Mucosa of gallbladder (tissue), 1 donor: ENCODE data around the gene C3orf20. TPM values are rescaled to one million over a fixed set of nuclear protein-coding genes. Genes with fewer than 3 reads are reported as not detected.

Experiments used
- DNase-seq: peaks from one replicate; pipeline ENCODE4 v3.0.0-alpha.2; 2020; ENCODE audit warnings: low spot score
- total RNA-seq: library from RNA; stranded (reverse); gene quantifications from one replicate; pipeline ENCODE4 v1.2.1, GENCODE V29; 2021
- donor health status: DM: no; HTN: no; CAD: no.

The C3orf20 gene
- not detected for total RNA-seq

DNA sequence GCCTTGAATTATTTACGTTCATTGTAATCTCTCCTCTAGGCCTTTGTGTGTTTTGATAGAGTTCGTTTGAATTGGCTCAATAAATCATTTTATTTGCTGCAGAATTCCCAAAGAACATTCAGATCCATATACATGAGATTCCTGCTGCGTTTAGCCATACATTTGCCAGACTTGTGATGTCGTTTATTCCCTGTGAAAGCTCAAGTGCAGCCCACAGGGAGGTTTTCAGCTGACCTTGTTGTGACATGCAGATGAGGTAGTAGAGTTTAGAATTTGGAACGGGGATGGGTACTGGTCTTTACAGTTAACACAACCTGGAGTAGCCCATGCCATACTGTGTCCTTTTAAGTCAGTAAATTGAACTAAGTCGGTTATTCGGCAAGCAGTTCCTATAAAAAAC lies at the start of gene C3orf20:
TSS of gene C3orf20 (plus strand) at position 301 of the 400 bp plus-strand sequence. CDS start 7,573 bp downstream, outside the sequence.
- DNase-seq, result no peak

DNA sequence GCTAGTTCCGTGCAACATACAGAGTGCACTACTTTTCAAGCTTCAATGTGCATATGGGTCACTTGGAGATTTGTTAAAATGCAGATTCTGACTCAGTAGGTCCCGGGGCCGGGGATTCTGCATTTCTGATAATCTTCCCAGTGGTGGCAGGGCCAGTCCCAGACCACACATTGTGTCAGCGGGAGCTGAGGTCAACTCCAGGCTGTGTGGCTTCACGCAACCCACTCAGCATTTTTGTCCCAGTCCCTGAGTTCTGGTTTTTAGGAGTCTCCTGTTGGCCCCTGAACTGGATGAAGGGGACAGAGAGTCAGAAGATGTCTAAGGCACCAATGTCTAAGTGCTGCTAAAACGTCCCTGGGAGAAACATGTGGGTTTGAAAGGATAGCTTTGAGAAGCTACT lies 49.5 kb upstream of the C3orf20 start:
- no peak for DNase-seq

GRCh38 chr3:14627815-14628214 lies 47.1 kb upstream of the C3orf20 start:
- DNase-seq, result no peak

- no peak for DNase-seq
Measured at GRCh38 chr3:14628406-14628805, 46.5 kb upstream of the C3orf20 start.

- DNase-seq, result no peak
Measured at GRCh38 chr3:14630404-14631100, 44.4 kb upstream of the C3orf20 start.

DNA sequence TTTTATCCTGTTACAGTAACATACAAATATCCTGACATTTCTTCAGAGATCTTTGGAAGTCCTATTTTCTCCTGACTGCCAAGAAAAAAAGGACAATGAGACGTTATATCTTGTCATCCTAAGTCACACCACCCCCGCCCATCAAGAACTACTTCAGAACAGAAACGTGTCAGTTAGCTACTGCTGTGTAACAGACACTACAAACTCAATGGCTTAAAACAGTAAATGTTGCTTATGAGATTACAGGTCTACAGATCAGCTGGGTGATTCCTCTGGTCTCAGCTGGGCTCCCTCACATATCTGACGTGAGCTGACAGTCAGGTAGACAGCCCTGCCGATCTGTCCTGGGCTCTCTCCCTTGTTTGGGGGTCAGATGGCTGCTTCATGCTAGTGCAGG lies 43.8 kb upstream of the C3orf20 start:
- no peak for DNase-seq

DNA sequence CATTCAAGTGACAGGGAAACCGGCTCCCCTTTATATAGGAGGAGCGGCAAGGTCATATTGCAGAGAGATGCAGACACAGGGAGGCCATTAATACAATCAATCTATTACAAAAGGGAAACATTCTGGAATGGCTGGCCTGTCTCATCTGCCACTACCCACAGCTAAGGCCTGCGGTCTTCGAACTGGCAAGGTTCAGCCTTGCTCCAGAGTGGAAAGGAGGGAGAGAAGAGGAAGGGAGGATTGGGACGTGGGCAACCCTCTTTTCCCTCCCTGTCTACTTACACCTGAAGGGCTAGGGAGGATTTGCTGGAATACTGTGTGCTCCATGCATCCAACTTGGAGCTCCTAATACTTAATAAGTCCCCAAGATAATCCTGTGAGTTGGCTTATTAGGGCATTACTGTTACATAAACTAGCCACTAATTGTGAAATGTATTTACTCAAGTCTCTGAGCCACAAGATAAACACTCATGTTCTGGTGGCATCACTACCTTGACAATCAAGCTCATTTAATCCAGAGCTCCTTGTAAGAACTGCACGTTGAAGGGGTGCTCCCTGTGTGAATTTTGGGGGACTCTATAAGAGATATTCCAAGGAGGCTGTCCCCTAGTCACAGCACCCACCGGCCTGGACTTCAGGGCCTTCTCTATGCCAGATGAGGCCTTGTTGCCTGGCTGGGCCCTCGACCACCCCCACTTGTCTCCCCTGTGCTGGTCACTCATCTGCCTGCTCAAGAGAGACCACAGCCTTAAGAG lies 43.1 kb upstream of the C3orf20 start:
- DNase-seq, result no peak

- DNase-seq, result no peak
Measured at GRCh38 chr3:14632442-14632930, 42.5 kb upstream of the C3orf20 start.

DNA sequence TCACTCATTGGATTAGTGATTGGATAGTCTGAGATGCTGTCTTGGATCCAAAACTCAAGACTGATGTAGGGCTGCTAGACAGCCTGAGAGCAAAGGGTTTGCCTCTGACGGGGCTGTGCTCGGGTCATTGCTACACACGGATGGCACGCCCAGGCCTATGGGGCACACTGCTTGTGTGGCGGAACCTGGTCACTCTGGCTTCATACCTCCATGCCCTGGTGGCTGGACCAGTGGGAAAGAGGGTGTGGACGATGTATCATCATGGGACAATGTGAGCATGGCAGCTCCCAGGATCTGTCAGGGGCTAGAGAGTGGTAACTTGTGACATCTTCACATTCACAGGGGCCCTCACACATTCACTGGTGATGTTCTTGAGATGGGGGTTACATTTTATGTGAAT lies 41.5 kb upstream of the C3orf20 start:
- DNase-seq, result no peak

DNA sequence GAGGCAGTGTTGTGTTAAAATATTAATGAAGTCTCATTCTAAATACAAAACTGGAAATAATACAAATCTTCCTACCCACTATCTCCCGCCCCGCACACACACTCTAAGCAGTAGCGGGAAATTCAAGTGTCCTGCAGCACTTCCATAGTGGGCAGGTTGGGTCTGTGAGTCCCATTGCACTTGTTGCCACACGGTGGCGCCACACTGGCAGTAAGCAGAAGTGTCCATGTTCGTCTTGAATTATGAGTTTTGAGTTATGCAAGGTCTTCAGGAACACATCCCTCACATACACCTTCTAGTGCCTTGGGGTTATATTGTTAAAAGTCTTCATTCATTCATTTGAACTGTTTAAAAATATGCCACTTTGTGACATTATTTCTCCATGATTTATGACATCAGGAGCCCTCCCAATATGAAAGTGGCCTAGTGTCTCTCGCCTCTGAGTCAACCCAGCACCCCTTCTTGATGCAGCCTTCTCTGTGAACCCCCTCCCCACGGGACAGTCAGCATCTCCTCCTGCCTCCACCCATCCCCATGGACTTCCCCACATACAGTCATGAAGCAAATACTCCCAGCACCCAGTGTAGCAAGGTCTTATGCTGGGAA lies 41.0 kb upstream of the C3orf20 start:
- peak; percentile 38 for DNase-seq

DNA sequence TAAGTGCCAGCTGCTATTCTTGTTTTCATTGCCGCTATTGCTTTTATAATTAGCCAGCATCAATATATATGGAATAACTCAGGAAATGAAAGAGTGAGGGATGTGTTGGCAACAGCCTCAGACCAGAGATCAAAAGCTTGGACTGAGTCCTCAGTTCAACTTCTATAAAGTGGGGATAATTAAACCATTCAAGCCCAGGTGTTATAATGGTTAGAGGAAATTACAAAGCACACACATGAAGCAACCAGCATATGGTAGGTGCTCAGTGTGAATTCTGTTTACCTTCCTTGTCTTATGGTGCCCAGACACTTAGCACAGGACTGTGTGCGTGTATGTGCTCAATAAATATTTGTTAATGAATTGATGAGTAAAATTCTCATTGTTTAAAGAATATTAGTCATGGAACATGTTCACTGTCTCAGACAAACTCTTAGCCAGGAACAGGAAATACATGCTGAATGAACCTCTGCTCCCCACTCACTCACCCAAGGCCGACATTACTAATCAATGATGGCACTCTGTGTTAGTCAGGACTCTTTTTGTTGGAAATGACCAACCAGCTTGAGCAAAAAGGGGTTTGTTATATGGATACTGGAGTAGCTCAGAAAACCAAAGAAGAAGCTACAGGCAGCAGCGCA lies 40.1 kb upstream of the C3orf20 start:
- DNase-seq, result no peak

GRCh38 chr3:14636496-14637087 lies 38.3 kb upstream of the C3orf20 start:
- DNase-seq, result no peak

DNA sequence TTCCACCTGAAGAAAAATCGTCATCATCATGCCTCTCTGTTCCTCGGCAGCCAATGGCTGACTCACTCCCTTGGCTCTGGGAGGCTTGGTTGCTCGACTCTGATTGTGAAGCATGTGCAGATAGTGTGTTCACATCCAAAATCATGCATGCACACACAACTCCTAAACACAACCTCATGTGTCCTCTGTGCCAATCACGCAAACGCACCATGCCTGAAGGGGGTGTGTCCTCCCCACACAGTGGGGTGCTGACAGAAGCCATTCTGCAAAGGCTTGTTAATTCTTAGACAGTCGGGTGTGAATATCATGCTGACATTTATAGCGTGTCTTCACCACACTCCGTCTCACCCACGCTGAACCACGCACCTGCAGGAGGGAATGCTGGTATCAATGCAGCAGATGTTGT lies 34.8 kb upstream of the C3orf20 start:
- no peak for DNase-seq

DNA sequence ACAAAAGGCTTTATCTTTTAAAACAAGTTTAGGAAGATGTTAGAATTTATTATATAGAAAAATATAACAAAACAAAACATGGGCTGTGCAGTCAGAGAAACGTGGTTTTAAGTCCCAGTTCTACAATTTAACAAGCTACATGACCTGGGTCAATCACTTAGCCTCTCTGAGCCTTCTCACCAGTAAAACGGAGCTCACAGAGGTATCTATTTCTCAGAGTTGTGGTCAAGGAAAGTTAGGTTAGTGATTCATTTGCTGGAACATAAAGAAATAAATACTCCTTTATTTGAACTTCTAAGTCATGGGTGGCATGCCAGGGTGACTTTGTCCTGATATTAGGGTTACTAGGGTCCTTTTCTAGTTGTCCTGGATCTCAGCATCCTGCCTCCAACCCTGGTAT lies 34.2 kb upstream of the C3orf20 start:
- DNase-seq, result no peak

DNA sequence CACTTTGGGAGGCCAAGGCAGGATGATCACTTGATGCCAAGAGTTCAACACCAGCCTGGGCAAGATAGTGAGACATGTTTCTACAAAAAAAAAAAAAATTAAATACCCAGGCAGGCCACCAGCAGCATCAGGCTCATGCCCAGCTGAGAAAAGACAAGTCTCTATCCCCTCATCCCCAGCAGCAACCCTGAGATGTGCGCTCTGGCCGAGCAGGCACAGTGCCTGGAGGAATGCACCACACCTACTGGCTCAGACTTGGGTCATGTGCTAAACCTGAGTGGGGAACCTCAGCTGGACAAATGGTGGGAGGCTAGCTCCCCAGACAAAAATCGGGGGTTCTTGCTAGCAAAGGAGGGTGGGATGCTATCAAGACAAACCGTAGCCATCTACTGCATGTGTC lies 33.6 kb upstream of the C3orf20 start:
- DNase-seq, result no peak

DNA sequence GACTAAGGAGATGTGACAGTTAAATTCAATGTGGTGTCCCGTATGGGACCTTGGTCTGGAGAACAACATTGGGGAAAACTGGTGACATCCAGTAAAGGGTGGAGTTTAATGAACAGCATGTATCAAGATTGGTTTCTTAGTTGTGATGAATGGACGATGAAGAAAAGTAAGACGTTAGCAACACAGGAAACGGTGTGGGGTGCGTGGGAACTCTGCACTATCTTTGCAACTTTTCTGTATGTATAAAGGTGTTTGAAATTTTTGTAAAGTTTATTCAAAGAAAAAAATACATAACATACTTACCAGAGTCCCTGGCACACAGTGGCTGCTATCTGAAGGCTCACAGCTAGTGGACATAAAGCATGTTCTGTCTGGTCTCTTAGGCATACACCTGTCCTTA lies 29.5 kb upstream of the C3orf20 start:
- DNase-seq, result no peak

DNA sequence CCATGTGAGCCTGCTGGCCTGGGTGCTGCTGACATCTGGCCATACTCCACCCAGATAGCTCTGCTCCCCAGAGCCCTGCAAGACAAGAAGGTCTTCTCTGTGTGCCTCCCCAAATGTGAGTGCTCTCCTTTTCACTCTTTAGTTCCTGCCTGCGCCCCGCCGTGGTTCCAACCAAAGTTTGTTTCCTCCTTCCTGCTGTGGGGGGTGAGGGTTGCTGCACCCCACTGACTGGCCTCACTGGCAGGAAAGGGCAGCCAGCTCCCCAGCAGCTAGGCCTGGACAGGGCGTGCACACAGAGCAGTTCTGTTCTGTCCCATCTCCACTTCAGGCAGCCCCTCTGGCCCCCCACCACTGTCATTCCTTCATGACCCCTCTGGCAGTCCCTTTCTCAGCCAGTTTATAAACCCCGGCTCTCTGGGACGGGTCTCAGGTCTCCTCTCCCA lies 28.8 kb upstream of the C3orf20 start:
- DNase-seq, result no peak

DNA sequence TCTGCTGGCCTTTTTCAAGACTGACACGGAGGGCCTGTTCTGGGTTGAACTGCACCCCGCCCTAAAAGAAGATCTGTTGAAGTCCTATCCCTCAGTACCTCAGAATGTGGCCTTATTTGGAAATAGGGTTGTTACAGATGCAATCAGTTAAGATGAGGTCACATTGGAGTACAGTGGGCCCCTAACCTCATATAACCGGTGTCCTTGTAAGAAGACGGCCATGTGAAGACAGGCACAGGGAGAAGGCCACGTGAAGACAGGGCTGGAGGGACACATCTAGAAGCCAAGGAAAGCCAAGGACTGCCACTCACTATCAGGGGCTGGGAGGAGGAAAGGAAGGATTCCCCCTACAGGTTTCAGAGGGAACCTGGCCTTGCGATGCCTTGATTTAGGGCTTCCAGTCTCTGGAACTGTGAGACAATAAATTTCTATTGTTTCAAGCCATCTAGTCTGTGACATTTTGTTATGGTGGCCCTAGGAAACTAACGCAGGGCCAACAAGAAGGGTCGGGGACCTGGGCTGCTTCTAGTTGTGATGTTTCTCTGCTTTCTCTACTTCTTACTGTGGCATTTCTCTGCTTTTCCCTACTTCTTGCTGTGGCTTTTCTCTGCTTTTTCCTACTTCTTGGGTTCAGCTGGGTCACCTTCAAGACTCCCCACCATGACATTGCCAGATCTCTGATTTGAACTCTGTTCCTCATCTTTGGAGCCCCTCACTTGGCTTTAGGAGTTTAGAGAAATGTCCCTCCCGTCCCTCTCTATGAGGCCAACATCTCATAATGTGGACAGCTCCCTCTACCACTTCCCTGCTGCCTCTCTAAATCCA lies 28.1 kb upstream of the C3orf20 start:
- no peak for DNase-seq

DNA sequence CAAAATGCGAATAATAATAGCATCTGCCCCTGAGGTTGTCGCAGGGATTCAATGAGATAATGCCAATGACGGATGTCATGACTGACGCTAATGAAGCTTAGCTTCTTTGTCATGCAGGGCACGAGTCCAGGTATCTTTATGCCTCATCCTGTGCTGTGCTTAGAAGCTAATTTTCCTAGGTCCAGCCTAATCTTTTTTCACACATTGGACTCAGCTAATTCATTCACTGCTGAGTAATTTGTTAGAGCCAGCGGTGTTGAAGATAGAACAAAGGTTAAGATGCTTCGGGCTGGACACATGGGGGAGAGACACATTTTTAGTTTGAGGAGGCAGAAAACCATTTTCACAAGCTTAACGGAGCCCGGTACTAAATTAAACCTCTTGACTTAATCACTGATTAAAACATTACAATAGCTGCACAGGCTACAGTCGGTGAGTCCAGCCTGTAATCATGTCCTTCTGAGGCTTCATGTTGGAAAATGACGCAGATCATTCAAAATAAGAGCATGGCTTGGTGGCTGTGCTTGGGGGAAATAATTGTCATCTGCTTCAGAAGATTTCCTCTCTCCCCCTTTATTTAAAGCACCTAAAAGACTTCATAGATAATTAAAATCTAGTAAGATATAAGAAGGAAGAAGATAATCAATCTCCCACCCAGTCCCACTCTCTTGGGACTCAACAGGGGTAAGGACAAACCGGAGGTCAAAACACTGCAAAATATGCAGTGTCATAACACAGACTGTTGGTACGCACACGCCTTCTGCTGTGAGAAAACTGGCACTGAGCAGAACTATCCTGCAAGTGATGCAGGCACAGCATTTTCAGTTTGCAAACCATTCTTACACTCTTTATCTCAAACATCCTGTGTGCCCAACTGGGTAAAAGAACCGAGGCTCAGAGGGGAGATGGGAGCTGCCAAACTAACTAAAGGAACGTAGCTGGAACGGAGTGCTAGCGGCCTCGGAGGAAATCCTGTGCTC lies 26.7 kb upstream of the C3orf20 start:
- no peak for DNase-seq

DNA sequence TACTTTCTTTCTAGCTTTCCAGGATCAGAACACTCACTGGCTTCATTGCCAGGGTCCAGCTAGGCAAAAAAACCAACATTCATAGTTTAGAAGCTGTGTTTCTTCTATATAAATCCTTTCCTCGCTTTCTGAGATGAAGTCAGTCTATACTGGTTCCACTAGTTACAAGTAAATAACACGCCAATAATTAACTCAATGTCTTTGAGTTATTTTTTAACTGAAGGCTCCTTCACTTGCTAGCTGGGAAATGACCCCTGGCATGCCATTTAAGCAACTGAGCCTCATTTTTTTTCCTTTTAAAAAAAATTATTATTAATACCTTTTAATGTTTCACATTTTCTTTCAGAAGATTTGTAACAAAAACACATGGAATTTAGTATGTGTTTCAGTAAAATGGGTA lies 25.5 kb upstream of the C3orf20 start:
- DNase-seq, result no peak
